Astrocyte (in vitro differentiated cells and primary cell): Measurements from ENCODE around the gene HOXD10. TPM values are rescaled to one million over a fixed set of nuclear protein-coding genes. Genes with fewer than 3 reads are reported as not detected.

Experiments
- DNase-seq: peaks from one replicate; pipeline ENCODE4 v3.0.0-alpha.2; 2010; ENCODE audit warnings: low read depth
- FAIRE-seq: peaks from 2 replicates; lab custom pipeline; 2011; peaks lifted over from hg19 to GRCh38; lab: Jason Lieb, UNC
- H2AFZ ChIP-seq: 2 replicates; pipeline ENCODE4 v1.6.0; 2012; ENCODE audit warnings: low read depth, low read length, inconsistent platforms
- H3K27ac ChIP-seq: 2 replicates; pipeline ENCODE4 v1.5.1; 2011; ENCODE audit warnings: low read depth, low read length, inconsistent platforms
- H3K27me3 ChIP-seq: 2 replicates; pipeline ENCODE4 v1.6.0; 2011; ENCODE audit warnings: low read length, inconsistent platforms; ENCODE audit not compliant: insufficient read depth
- H3K36me3 ChIP-seq: 2 replicates; pipeline ENCODE4 v1.5.1; 2011; ENCODE audit warnings: low read length, inconsistent platforms; ENCODE audit not compliant: insufficient read depth
- H3K4me1 ChIP-seq: 2 replicates; pipeline ENCODE4 v1.5.1; 2011; ENCODE audit warnings: low read length, inconsistent platforms; ENCODE audit not compliant: insufficient read depth
- H3K4me2 ChIP-seq: 2 replicates; pipeline ENCODE4 v1.6.0; 2012; ENCODE audit warnings: low read length, inconsistent platforms
- H3K4me3 ChIP-seq: 2 replicates; pipeline ENCODE4 v1.5.1; 2011; ENCODE audit warnings: low read depth, mild to moderate bottlenecking, low read length, inconsistent platforms; ENCODE audit not compliant: insufficient read depth
- H3K79me2 ChIP-seq: 2 replicates; pipeline ENCODE4 v1.6.0; 2012; ENCODE audit warnings: mild to moderate bottlenecking, low read length, inconsistent platforms; ENCODE audit not compliant: insufficient read depth
- H3K9ac ChIP-seq: 2 replicates; pipeline ENCODE4 v1.6.0; 2012; ENCODE audit warnings: mild to moderate bottlenecking, low read length, inconsistent platforms
- H3K9me3 ChIP-seq: 2 replicates; pipeline ENCODE4 v1.5.1; 2012; ENCODE audit warnings: low read depth, mild to moderate bottlenecking, low read length, inconsistent platforms; ENCODE audit not compliant: insufficient read depth
- H4K20me1 ChIP-seq: 2 replicates; pipeline ENCODE4 v1.6.0; 2012; ENCODE audit warnings: low read length, inconsistent platforms; ENCODE audit not compliant: insufficient read depth
- H3K27ac Mint-ChIP-seq: one replicate; pipeline ENCODE4 v1.8.0; 2021; ENCODE audit warnings: mild to moderate bottlenecking, mixed read lengths; ENCODE audit not compliant: unreplicated experiment
- H3K27me3 Mint-ChIP-seq: one replicate; pipeline ENCODE4 v1.8.0; 2021; ENCODE audit warnings: low read depth, mixed read lengths; ENCODE audit not compliant: unreplicated experiment
- H3K36me3 Mint-ChIP-seq: one replicate; pipeline ENCODE4 v1.8.0; 2021; ENCODE audit warnings: low read depth, mixed read lengths; ENCODE audit not compliant: unreplicated experiment
- H3K4me1 Mint-ChIP-seq: one replicate; pipeline ENCODE4 v1.8.0; 2021; ENCODE audit warnings: low read depth, mixed read lengths; ENCODE audit not compliant: unreplicated experiment
- H3K4me3 Mint-ChIP-seq: one replicate; pipeline ENCODE4 v1.8.0; 2021; ENCODE audit warnings: mild to moderate bottlenecking, moderate library complexity, mixed read lengths; ENCODE audit not compliant: unreplicated experiment
- H3K9me3 Mint-ChIP-seq: one replicate; pipeline ENCODE4 v1.8.0; 2021; ENCODE audit warnings: mild to moderate bottlenecking, mixed read lengths; ENCODE audit not compliant: unreplicated experiment
- EZH2 ChIP-seq: IDR thresholded peaks from 2 replicates; pipeline ENCODE4 v1.6.1; 2012; ENCODE audit warnings: mild to moderate bottlenecking, low read length, inconsistent platforms; ENCODE audit not compliant: insufficient read depth
- total RNA-seq: library from RNA; stranded (reverse); gene quantifications from 2 replicates; pipeline ENCODE4 v1.2.1, GENCODE V29; 2021
- TF ChIP-seq, protein P1 (sequence below): IDR thresholded peaks from 2 replicates; pipeline ENCODE4 v1.5.1; 2011; ENCODE audit warnings: low read depth, mild to moderate bottlenecking, inconsistent platforms, low read length, moderate library complexity; ENCODE audit not compliant: insufficient read depth

HOXD10 gene
- total RNA-seq, 1 donor from 2014 or later, result not detected

DNA sequence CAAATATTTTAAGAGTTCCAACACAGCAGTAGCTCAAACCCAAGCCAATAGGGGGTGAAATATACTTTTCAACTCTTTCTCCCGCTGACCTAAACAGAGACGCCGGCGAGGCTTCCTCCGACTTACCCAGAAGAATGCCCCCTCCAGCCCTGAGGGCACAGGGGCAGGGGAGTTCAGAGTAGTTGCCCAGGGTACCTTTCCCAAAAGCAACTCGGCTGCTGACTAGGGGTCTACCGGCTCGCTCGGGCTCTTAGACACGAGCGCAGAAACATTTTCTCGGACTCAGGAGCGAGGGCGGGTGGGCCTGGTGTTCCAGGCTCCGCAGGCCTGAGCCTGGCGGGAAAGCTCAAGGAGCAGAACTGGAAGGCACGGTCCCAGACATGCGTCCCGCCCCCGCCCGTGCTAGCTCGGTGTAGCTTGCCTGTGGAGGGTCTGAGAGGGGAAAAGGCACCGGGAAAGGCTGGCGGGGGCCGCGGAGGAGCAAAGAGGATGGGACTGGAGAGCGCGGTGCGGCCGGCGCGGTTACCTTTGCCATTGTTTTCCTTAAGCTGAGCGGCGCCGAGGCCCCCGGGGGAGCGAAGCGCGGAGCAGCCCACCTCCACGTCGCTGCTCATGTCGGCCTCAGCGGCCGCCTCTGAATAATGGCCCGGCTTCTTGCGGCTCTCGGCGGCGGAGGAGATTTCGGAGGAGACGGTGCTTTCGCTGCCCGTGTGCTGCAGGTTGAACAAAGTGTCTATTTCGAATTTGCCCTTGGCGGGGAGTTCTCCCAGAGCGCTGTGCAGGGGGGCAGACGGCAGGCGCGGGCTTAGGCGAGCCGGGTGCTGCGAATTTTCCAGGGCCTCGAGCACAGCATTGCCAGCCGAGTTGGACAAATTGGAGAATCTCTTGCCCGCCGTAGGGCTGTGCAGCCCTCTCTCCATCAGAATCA is 33.5 kb upstream of the HOXD10 start:
- Mint-ChIP-seq H3K4me3 (no peak overlapping the region), H3K9me3 (peaks cover 38% of the 10 kb centered on the region), H3K27ac (peak overlapping the region; percentile 7), H3K36me3 (peaks cover 6% of the 10 kb centered on the region), H3K4me1 (peaks cover 5% of the 10 kb centered on the region), H3K27me3 (peaks cover 81% of the 10 kb centered on the region)
- Histone ChIP-seq H3K4me3 (no peak overlapping the region), H3K9ac (no peak overlapping the region), H3K27me3 (peaks cover 94% of the 10 kb centered on the region), H3K36me3 (no peaks in the 10 kb centered on the region), H3K4me1 (peaks cover 3% of the 10 kb centered on the region), H3K27ac (no peak overlapping the region), H3K9me3 (peaks cover 3% of the 10 kb centered on the region), H3K4me2 (no peak overlapping the region), H4K20me1 (peaks cover 20% of the 10 kb centered on the region), H2AFZ (no peak overlapping the region), H3K79me2 (no peaks in the 10 kb centered on the region)
- no peak for DNase-seq
- TF ChIP-seq, protein P1, sequence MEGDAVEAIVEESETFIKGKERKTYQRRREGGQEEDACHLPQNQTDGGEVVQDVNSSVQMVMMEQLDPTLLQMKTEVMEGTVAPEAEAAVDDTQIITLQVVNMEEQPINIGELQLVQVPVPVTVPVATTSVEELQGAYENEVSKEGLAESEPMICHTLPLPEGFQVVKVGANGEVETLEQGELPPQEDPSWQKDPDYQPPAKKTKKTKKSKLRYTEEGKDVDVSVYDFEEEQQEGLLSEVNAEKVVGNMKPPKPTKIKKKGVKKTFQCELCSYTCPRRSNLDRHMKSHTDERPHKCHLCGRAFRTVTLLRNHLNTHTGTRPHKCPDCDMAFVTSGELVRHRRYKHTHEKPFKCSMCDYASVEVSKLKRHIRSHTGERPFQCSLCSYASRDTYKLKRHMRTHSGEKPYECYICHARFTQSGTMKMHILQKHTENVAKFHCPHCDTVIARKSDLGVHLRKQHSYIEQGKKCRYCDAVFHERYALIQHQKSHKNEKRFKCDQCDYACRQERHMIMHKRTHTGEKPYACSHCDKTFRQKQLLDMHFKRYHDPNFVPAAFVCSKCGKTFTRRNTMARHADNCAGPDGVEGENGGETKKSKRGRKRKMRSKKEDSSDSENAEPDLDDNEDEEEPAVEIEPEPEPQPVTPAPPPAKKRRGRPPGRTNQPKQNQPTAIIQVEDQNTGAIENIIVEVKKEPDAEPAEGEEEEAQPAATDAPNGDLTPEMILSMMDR, result no peak
- TF ChIP-seq EZH2, result peak; percentile 65
- FAIRE-seq, result no peak

DNA sequence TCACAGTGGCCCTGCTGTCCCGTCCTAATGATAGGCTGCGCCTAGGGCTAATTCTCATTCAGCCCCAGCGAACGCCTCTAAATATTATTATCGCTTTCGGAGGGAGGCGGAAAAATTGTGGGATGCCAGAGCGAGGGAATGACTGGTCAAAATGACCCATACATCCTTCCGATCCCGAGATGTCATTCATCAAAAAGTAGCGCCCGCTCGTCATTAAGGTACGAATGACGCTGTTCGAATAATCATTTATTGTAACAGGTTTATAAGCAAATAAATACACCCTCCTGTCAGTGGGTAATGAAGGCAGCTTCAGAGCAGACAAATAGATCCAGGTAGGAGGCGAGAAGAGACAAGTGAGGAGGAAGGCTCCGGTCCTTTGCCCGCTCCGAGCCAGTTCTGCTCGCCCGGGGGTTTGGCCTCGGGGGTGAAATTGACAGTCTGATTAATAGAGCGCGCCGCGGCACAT is 32.7 kb upstream of the HOXD10 start, which contains the start of gene EVX2:
Gene EVX2, minus strand, starts transcription at position 167 of the 466 bp plus-strand sequence. CDS start 186 bp downstream, outside the sequence.
- Histone ChIP-seq H4K20me1 (peaks cover 20% of the 10 kb centered on the region), H3K36me3 (no peaks in the 10 kb centered on the region), H3K79me2 (no peaks in the 10 kb centered on the region), H3K4me2 (no peak within 1 kb of the TSS), H3K27me3 (peaks cover 93% of the 10 kb centered on the region), H3K4me1 (peaks cover 3% of the 10 kb centered on the region), H3K9me3 (peaks cover 3% of the 10 kb centered on the region), H2AFZ (no peak within 1 kb of the TSS), H3K9ac (no peak within 1 kb of the TSS), H3K4me3 (no peak within 1 kb of the TSS), H3K27ac (no peak within 1 kb of the TSS)
- peaks cover 81% of the 10 kb centered on the region for H3K27me3 Mint-ChIP-seq
- H3K4me1 Mint-ChIP-seq, result peaks cover 5% of the 10 kb centered on the region
- DNase-seq, result no peak
- H3K36me3 Mint-ChIP-seq, result peaks cover 6% of the 10 kb centered on the region
- H3K9me3 Mint-ChIP-seq, result peaks cover 39% of the 10 kb centered on the region
- TF ChIP-seq, protein P1, result no peak
- TF ChIP-seq EZH2, result no peak
- H3K4me3 Mint-ChIP-seq, result no peak within 1 kb of the TSS
- peak within 1 kb of the TSS; percentile 41 for H3K27ac Mint-ChIP-seq
- FAIRE-seq, result no peak
